Peyer's patch (tissue), 4 donors: ENCODE measurements around the gene CCZ1.
"Not testable (repeated sequence)": the region's sequence is repeated elsewhere in the genome, so short reads cannot be mapped to it uniquely, and the experiment has no call there.

Experiments
- POLR2A ChIP-seq, 2 donors: fragments of 450-650 bp; IDR thresholded peaks; one replicate each; pipeline ENCODE4 v1.5.1; 2017; ENCODE audit warnings: antibody characterized with exemption in 2 of 2, mild to moderate bottlenecking in 2 of 2, moderate library complexity in 2 of 2
- TF ChIP-seq, protein P1 (sequence below), 6 experiments: fragments of 450-650 bp in 4 of 6; fragments of 200-600 bp in 2 of 6; sonication (generic) in 1 of 6; IDR thresholded peaks; one replicate each; pipeline ENCODE4 v1.5.1; 2017 to 2019; ENCODE audit warnings: antibody characterized with exemption in 6 of 6, mild to moderate bottlenecking in 3 of 6, moderate library complexity in 1 of 6

DNA sequence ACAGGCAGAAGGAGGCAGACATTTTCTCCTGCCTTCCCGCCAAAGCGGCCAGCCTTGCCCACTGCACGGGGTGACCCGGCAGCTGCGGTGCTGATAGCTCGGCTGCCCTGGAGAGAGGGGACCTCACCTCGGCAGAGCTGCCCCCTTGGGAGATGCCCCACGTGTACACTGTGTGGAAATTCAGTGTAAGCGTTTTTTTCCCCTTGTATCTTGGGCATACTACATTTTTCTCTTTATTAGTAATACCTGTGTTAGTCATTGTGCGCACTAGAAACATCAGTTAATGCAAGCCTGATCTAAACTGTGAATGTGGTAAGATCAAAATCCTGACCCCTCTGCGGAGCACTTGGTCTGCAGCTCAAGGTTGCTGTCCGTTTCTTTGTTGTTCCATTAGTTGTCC, 26.1 kb downstream of the CCZ1 start:
- TF ChIP-seq, protein P1, sequence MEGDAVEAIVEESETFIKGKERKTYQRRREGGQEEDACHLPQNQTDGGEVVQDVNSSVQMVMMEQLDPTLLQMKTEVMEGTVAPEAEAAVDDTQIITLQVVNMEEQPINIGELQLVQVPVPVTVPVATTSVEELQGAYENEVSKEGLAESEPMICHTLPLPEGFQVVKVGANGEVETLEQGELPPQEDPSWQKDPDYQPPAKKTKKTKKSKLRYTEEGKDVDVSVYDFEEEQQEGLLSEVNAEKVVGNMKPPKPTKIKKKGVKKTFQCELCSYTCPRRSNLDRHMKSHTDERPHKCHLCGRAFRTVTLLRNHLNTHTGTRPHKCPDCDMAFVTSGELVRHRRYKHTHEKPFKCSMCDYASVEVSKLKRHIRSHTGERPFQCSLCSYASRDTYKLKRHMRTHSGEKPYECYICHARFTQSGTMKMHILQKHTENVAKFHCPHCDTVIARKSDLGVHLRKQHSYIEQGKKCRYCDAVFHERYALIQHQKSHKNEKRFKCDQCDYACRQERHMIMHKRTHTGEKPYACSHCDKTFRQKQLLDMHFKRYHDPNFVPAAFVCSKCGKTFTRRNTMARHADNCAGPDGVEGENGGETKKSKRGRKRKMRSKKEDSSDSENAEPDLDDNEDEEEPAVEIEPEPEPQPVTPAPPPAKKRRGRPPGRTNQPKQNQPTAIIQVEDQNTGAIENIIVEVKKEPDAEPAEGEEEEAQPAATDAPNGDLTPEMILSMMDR (IDR thresholded peaks at IDR 0.05) = not testable (repeated sequence)
- not testable (repeated sequence) for TF ChIP-seq POLR2A (IDR thresholded peaks at IDR 0.05)
